PC-3 (cell line): ENCODE results near the gene MAP3K5. TPM values are rescaled to one million over a fixed set of nuclear protein-coding genes. Genes with fewer than 3 reads are reported as not detected.

ENCODE experiments used
- ATAC-seq: fragments of 200-7000 bp; cut with Tn5 transposase; 2 replicates; pipeline ENCODE4 v1.9.1; 2020; ENCODE audit warnings: mild to moderate bottlenecking, moderate library complexity
- BruUV-seq: library from RNA; stranded (reverse); fragments of 400-500 nt; replicated peaks from 2 replicates; lab custom pipeline; 2021; lab: Mats Ljungman, UMichigan
- CTCF ChIA-PET: fragments of 300-600 bp; sonication (Branson Sonifier 250); formaldehyde crosslinking; loops from one replicate; lab custom pipeline; 2022; ENCODE audit warnings: antibody characterized with exemption; lab: Charles Lee
- POLR2A ChIA-PET: fragments of 300-600 bp; sonication (Branson Sonifier 250); formaldehyde crosslinking; loops from one replicate; lab custom pipeline; 2022; ENCODE audit warnings: antibody characterized with exemption; ENCODE audit not compliant: unreplicated experiment; lab: Charles Lee
- DNase-seq: peaks from one replicate; pipeline ENCODE4 v3.0.0-alpha.2; 2015
- H2AFZ ChIP-seq: fragments of 300-600 bp; sonication (generic); 2 replicates; pipeline ENCODE4 v1.6.0; 2016; ENCODE audit warnings: antibody characterized with exemption, low read length
- H3F3A ChIP-seq: fragments of 300-600 bp; sonication (generic); one replicate; pipeline ENCODE4 v1.6.0; 2017; ENCODE audit warnings: antibody characterized with exemption, low read length, control low read depth, mild to moderate bottlenecking; ENCODE audit not compliant: unreplicated experiment
- H3K27ac ChIP-seq: fragments of 300-600 bp; sonication (generic); 2 replicates; pipeline ENCODE4 v1.5.1; 2016; ENCODE audit warnings: mild to moderate bottlenecking, low read length
- H3K27me3 ChIP-seq: fragments of 300-600 bp; sonication (generic); 2 replicates; pipeline ENCODE4 v1.6.1; 2016; ENCODE audit warnings: low read length, mixed read lengths
- H3K36me3 ChIP-seq: fragments of 300-600 bp; sonication (generic); 2 replicates; pipeline ENCODE4 v1.6.1; 2016; ENCODE audit warnings: low read depth, mixed run types, low read length, mixed read lengths
- H3K4me1 ChIP-seq: fragments of 300-600 bp; sonication (generic); 2 replicates; pipeline ENCODE4 v1.5.1; 2016; ENCODE audit warnings: low read length; ENCODE audit not compliant: insufficient read depth
- H3K4me2 ChIP-seq: fragments of 300-600 bp; sonication (generic); 2 replicates; pipeline ENCODE4 v1.6.0; 2016; ENCODE audit warnings: low read length
- H3K4me3 ChIP-seq: fragments of 300-600 bp; sonication (generic); 2 replicates; pipeline ENCODE4 v1.5.1; 2016; ENCODE audit warnings: mild to moderate bottlenecking, low read length, mixed read lengths
- H3K79me2 ChIP-seq: fragments of 300-600 bp; sonication (generic); 2 replicates; pipeline ENCODE4 v1.6.1; 2017; ENCODE audit warnings: low read length, mixed read lengths
- H3K9ac ChIP-seq: fragments of 300-600 bp; sonication (generic); 2 replicates; pipeline ENCODE4 v1.6.0; 2016; ENCODE audit warnings: mild to moderate bottlenecking, low read length
- H3K9me2 ChIP-seq: fragments of 300-600 bp; sonication (generic); replicated peaks from 2 replicates; pipeline ENCODE4 v1.6.1; 2016; ENCODE audit warnings: mixed run types, low read length, mixed read lengths
- H3K9me3 ChIP-seq: fragments of 300-600 bp; sonication (generic); 2 replicates; pipeline ENCODE4 v1.6.1; 2016; ENCODE audit warnings: low read length, mixed read lengths
- H4K20me1 ChIP-seq: fragments of 300-600 bp; sonication (generic); 2 replicates; pipeline ENCODE4 v1.6.1; 2016; ENCODE audit warnings: low read length, mixed read lengths
- CTCF ChIP-seq: fragments of 300-600 bp; sonication (generic); conservative IDR thresholded peaks from 2 replicates; pipeline ENCODE4 v1.5.1; 2017; ENCODE audit warnings: antibody characterized with exemption, low read depth, mild to moderate bottlenecking, low read length
- EZH2 ChIP-seq: fragments of 300-600 bp; sonication (generic); IDR thresholded peaks from one replicate; pipeline ENCODE4 v1.6.1; 2017; ENCODE audit warnings: antibody characterized with exemption, mild to moderate bottlenecking, low read length; ENCODE audit not compliant: unreplicated experiment
- EZH2phosphoT487 ChIP-seq: fragments of 300-600 bp; sonication (generic); IDR thresholded peaks from 2 replicates; pipeline ENCODE4 v1.6.1; 2018; ENCODE audit warnings: mild to moderate bottlenecking, antibody characterized with exemption, low read length, borderline replicate concordance
- intact Hi-C: fragments of 100-400 bp; cut with micrococcal nuclease; formaldehyde crosslinking; loops from 2 replicates; pipeline ENCODE4 v1.9.0; 2023
- total RNA-seq: library from RNA; depleted of rRNA; stranded (reverse); fragments of >200 nt; gene quantifications from 2 replicates; pipeline ENCODE4 v1.2.3, GENCODE V29; 2014

MAP3K5 gene
- total RNA-seq, 1 experiment from 2014 or later: 4.3 TPM

GRCh38 chr6:136782021-136782770 lies 10.1 kb downstream of the MAP3K5 start:
- POLR2A ChIA-PET: no interaction called here
- intact Hi-C loops: no loop called here
- Histone ChIP-seq H2AFZ (no peak overlapping the region), H3K9ac (no peak overlapping the region), H4K20me1 (no peaks in the 10 kb centered on the region), H3K9me3 (no peaks in the 10 kb centered on the region), H3K36me3 (no peaks in the 10 kb centered on the region), H3K4me2 (peak overlapping the region; percentile 48; the same call in 1 of the 2 replicates), H3K79me2 (peaks cover 16% of the 10 kb centered on the region), H3F3A (no peaks in the 10 kb centered on the region), H3K4me3 (no peak overlapping the region), H3K4me1 (peaks cover 12% of the 10 kb centered on the region), H3K27ac (no peak overlapping the region), H3K27me3 (no peaks in the 10 kb centered on the region), H3K9me2 (no peaks in the 10 kb centered on the region)
- DNase-seq: peak; percentile 68
- no peak for TF ChIP-seq EZH2phosphoT487
- TF ChIP-seq EZH2: no peak
- TF ChIP-seq CTCF: no peak
- BruUV-seq: no TSS peak
- ATAC-seq: peak; percentile 68
- CTCF ChIA-PET: no interaction called here

- no peak for TF ChIP-seq EZH2
- H3K79me2 ChIP-seq: 0 out of 2 replicates have a peak, but pooled peaks cover 9% of the 10 kb centered on the region
- H3K4me1 ChIP-seq: peaks cover 10% of the 10 kb centered on the region
- no peaks in the 10 kb centered on the region for H3K27me3 ChIP-seq
- no peaks in the 10 kb centered on the region for H3K36me3 ChIP-seq
- H3K9me3 ChIP-seq: no peaks in the 10 kb centered on the region
- no peak overlapping the region for H3K27ac ChIP-seq
- ChIA-PET CTCF (no interaction called here), POLR2A (no interaction called here)
- H3K4me2 ChIP-seq: no peak overlapping the region
- BruUV-seq: no TSS peak
- ATAC-seq (no peak), DNase-seq (no peak)
- no peak overlapping the region for H3K4me3 ChIP-seq
- H3K9me2 ChIP-seq: no peaks in the 10 kb centered on the region
- H3K9ac ChIP-seq: no peak overlapping the region
- H4K20me1 ChIP-seq: no peaks in the 10 kb centered on the region
- intact Hi-C loops: no loop called here
- H3F3A ChIP-seq: no peaks in the 10 kb centered on the region
- H2AFZ ChIP-seq: no peak overlapping the region
Observed at GRCh38 chr6:136780972-136781371, 11.3 kb downstream of the MAP3K5 start.

- H3K27me3 ChIP-seq: no peaks in the 10 kb centered on the region
- H3K4me3 ChIP-seq: no peak overlapping the region
- CTCF ChIA-PET: no interaction called here
- no TSS peak for BruUV-seq
- peaks cover 16% of the 10 kb centered on the region for H3K4me1 ChIP-seq
- H3F3A ChIP-seq: no peaks in the 10 kb centered on the region
- H3K9me2 ChIP-seq: no peaks in the 10 kb centered on the region
- no peak overlapping the region for H3K9ac ChIP-seq
- H3K36me3 ChIP-seq: no peaks in the 10 kb centered on the region
- no peak for DNase-seq
- POLR2A ChIA-PET: no interaction called here
- H3K4me2 ChIP-seq: no peak overlapping the region
- no peak for ATAC-seq
- H3K79me2 ChIP-seq: no peaks in the 10 kb centered on the region
- no peak overlapping the region for H3K27ac ChIP-seq
- no peak overlapping the region for H2AFZ ChIP-seq
- TF ChIP-seq EZH2 (no peak), CTCF (no peak), EZH2phosphoT487 (no peak)
- H3K9me3 ChIP-seq: no peaks in the 10 kb centered on the region
- intact Hi-C loops: no loop called here
- no peaks in the 10 kb centered on the region for H4K20me1 ChIP-seq
Observed at GRCh38 chr6:136779682-136780081, 12.6 kb downstream of the MAP3K5 start.
